Measurements from ENCODE around the gene FAM149A.

The FAM149A gene

GRCh38 chr4:186150926-186151325 is 46.4 kb downstream of the FAM149A start (continued):
- no peak for TF ChIP-seq ZBTB1 (tag by site-specific recombination; IDR thresholded peaks at IDR 0.05)
- no peak for TF ChIP-seq ZNF211 (tag by site-specific recombination; IDR thresholded peaks at IDR 0.05; ENCODE audit: low read depth)

DNA sequence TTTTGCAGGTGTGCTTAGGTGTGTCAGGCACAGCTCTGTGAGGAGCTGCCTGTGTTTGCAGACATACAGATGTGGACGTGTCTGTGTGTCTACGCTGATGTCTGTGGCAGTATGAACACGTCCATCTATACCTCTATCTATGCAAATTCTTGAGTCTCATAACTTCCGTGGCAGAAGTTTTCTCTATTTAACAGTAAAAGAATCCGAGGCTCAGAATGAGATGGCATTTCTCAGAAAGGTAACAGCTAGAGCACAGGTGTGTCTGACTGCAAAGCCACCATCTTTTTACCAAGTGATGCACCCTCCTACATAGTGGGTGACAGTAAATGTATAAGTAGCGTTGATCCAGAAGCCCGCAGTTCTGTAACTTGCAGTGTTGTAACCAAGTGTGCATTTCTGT is 47.0 kb downstream of the FAM149A start:
- Histone ChIP-seq H3K36me3 (ENCODE audit: control insufficient read depth in 2 of 2, insufficient read depth in 1 of 2, low read length in 2 of 2) (no peaks in the 10 kb centered on the region; a peak in 1 of 3 replicates), H3K9me3 (ENCODE audit: control insufficient read depth, insufficient read depth, low read depth, low read length) (no peaks in the 10 kb centered on the region), H3K4me3 (ENCODE audit: low read depth, low read length) (no peak overlapping the region), H3K4me1 (ENCODE audit: control insufficient read depth, insufficient read depth, low read length) (no peaks in the 10 kb centered on the region), H3K27ac (ENCODE audit: extremely low read depth, low read depth, low read length) (no peak overlapping the region)
- POLR2A ChIA-PET, result no interaction called here
- CTCF ChIA-PET, result no interaction called here
- TF ChIP-seq, protein P1, sequence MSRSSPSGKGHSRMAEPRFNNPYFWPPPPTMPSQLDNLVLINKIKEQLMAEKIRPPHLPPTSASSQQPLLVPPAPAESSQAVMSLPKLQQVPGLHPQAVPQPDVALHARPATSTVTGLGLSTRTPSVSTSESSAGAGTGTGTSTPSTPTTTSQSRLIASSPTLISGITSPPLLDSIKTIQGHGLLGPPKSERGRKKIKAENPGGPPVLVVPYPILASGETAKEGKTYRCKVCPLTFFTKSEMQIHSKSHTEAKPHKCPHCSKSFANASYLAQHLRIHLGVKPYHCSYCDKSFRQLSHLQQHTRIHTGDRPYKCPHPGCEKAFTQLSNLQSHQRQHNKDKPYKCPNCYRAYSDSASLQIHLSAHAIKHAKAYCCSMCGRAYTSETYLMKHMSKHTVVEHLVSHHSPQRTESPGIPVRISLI (tag by site-specific recombination; IDR thresholded peaks at IDR 0.05), result no peak
- no peak for TF ChIP-seq ZNF670 (tag by site-specific recombination; IDR thresholded peaks at IDR 0.05; ENCODE audit: low read depth)

DNA sequence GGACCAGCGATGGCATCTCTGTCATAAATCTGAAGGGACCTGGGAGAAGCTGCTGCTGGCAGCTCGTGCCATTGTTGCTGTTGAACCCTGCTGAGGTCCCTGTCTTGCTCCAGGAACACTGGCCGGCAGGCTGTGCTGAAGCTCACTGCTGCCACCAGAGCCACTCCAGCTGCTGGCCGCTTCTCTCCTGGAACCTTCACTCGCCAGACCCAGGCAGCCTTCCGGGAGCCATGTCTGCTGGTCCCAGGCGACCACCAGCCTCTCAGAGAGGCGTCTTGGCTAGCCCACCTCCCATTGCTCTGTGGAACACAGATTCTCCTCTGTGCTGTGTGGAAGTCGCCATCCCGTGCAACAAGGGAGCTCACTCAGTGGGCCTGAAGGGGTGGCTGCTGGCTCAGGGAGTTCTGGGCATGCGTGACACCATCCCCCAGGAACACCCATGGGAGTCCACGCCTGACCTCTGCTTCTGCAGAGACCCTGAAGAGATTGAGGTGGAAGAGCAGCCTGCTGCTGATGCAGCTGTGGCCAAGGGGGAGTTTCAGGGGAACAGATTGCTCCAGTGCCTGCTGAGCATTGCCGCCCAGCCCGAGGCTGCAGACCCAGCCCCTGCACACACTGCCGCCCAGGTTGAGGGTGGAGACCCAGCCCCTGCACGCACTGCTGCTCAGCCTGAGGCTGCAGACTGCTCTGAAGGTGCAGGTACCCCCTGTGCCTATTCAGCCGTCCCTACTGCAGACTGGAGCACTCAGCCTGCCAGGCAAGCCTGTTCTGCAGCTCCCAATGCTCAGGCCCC is 53.7 kb downstream of the FAM149A start:
- CTCF ChIA-PET, result interaction anchor here (1.1 kb wide), 1 partner anchor 20 kb away, joined by 3 read pairs; no protein-coding TSS in a partner anchor
- no peaks in the 10 kb centered on the region for H3K9me3 ChIP-seq (ENCODE audit: control insufficient read depth, insufficient read depth, low read depth, low read length)
- H3K36me3 ChIP-seq (ENCODE audit: control insufficient read depth in 2 of 2, insufficient read depth in 1 of 2, low read length in 2 of 2), result peaks cover 6 to 8% of the 10 kb centered on the region in 2 experiments; a peak in 2 of 3 replicates
- no peak overlapping the region for H3K4me3 ChIP-seq (ENCODE audit: low read depth, low read length)
- POLR2A ChIA-PET, result no interaction called here
- H3K27ac ChIP-seq (ENCODE audit: extremely low read depth, low read depth, low read length), result no peak overlapping the region
- TF ChIP-seq ZNF600 (tag by site-specific recombination; IDR thresholded peaks at IDR 0.05), result no peak
- H3K4me1 ChIP-seq (ENCODE audit: control insufficient read depth, insufficient read depth, low read length), result no peaks in the 10 kb centered on the region

DNA sequence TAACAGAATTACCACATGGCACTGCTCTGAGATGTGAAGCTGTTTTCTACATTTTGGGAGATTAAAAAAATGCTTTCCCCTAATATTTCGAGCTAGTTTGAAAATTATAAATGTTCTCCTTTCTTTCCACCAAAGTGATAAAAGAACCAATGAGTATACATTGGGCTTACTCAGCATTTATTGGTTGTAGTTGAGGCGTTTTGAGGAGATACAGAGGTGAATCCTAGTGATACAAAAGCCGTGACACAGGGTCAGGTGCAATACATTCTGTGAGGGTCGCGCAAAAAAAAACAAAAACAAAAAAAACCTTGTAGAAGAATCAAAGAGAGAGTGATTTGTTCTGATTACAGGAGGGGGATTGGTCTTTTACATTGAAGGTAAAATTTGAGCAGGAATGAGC is 54.5 kb downstream of the FAM149A start:
- ChIA-PET CTCF (interaction anchor here (0.9 to 1.1 kb wide), 2 partner anchors 21 to 536 kb away, joined by 3 to 4 read pairs; no protein-coding TSS in a partner anchor), POLR2A (no interaction called here)
- Histone ChIP-seq H3K9me3 (ENCODE audit: control insufficient read depth, insufficient read depth, low read depth, low read length) (no peaks in the 10 kb centered on the region), H3K4me3 (ENCODE audit: low read depth, low read length) (no peak overlapping the region), H3K4me1 (ENCODE audit: control insufficient read depth, insufficient read depth, low read length) (no peaks in the 10 kb centered on the region), H3K27ac (ENCODE audit: extremely low read depth, low read depth, low read length) (no peak overlapping the region), H3K36me3 (ENCODE audit: control insufficient read depth in 2 of 2, insufficient read depth in 1 of 2, low read length in 2 of 2) (peaks cover 6 to 8% of the 10 kb centered on the region in 2 experiments; a peak in 2 of 3 replicates)
- TF ChIP-seq ZNF133 (tag by site-specific recombination; IDR thresholded peaks at IDR 0.05) (no peak), ZNF214 (tag by site-specific recombination; IDR thresholded peaks at IDR 0.05; ENCODE audit: borderline replicate concordance) (no peak), ZNF433 (tag by site-specific recombination; IDR thresholded peaks at IDR 0.05; ENCODE audit: low read depth) (no peak), ZNF426 (tag by site-specific recombination; IDR thresholded peaks at IDR 0.05) (no peak), ZSCAN23 (tag by site-specific recombination; IDR thresholded peaks at IDR 0.05) (no peak), HOXA7 (CRISPR knock-in tag; IDR thresholded peaks at IDR 0.05; ENCODE audit: borderline replicate concordance) (no peak), ZNF341 (tag by site-specific recombination; IDR thresholded peaks at IDR 0.05; ENCODE audit: low read depth) (no peak), PBX3 (CRISPR knock-in tag; IDR thresholded peaks at IDR 0.05) (no peak), ZNF768 (tag by site-specific recombination; IDR thresholded peaks at IDR 0.05) (no peak), ZNF670 (tag by site-specific recombination; IDR thresholded peaks at IDR 0.05; ENCODE audit: low read depth) (no peak)
- TF ChIP-seq, protein P2, sequence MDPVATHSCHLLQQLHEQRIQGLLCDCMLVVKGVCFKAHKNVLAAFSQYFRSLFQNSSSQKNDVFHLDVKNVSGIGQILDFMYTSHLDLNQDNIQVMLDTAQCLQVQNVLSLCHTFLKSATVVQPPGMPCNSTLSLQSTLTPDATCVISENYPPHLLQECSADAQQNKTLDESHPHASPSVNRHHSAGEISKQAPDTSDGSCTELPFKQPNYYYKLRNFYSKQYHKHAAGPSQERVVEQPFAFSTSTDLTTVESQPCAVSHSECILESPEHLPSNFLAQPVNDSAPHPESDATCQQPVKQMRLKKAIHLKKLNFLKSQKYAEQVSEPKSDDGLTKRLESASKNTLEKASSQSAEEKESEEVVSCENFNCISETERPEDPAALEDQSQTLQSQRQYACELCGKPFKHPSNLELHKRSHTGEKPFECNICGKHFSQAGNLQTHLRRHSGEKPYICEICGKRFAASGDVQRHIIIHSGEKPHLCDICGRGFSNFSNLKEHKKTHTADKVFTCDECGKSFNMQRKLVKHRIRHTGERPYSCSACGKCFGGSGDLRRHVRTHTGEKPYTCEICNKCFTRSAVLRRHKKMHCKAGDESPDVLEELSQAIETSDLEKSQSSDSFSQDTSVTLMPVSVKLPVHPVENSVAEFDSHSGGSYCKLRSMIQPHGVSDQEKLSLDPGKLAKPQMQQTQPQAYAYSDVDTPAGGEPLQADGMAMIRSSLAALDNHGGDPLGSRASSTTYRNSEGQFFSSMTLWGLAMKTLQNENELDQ (tag by site-specific recombination; IDR thresholded peaks at IDR 0.05; ENCODE audit: low read depth), result no peak
- TF ChIP-seq, protein P3, sequence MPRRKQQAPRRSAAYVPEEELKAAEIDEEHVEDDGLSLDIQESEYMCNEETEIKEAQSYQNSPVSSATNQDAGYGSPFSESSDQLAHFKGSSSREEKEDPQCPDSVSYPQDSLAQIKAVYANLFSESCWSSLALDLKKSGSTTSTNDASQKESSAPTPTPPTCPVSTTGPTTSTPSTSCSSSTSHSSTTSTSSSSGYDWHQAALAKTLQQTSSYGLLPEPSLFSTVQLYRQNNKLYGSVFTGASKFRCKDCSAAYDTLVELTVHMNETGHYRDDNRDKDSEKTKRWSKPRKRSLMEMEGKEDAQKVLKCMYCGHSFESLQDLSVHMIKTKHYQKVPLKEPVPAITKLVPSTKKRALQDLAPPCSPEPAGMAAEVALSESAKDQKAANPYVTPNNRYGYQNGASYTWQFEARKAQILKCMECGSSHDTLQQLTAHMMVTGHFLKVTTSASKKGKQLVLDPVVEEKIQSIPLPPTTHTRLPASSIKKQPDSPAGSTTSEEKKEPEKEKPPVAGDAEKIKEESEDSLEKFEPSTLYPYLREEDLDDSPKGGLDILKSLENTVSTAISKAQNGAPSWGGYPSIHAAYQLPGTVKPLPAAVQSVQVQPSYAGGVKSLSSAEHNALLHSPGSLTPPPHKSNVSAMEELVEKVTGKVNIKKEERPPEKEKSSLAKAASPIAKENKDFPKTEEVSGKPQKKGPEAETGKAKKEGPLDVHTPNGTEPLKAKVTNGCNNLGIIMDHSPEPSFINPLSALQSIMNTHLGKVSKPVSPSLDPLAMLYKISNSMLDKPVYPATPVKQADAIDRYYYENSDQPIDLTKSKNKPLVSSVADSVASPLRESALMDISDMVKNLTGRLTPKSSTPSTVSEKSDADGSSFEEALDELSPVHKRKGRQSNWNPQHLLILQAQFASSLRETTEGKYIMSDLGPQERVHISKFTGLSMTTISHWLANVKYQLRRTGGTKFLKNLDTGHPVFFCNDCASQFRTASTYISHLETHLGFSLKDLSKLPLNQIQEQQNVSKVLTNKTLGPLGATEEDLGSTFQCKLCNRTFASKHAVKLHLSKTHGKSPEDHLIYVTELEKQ (tag by site-specific recombination; IDR thresholded peaks at IDR 0.05; ENCODE audit: borderline replicate concordance), result no peak

Measured in HEK293 (cell line).